Thyroid gland (tissue), 4 donors: ENCODE measurements around the gene CGRRF1.

Experiments used
- CTCF ChIP-seq, 6 experiments: fragments of 200-600 bp in 3 of 6; fragments of 450-650 bp in 3 of 6; sonication (generic) in 3 of 6; IDR thresholded peaks; one replicate each; pipeline ENCODE4 v1.5.1; 2016 to 2019; ENCODE audit warnings: antibody characterized with exemption in 6 of 6, mild to moderate bottlenecking in 2 of 6, inconsistent platforms in 1 of 6, moderate library complexity in 1 of 6
- POLR2A ChIP-seq, 2 donors: fragments of 450-650 bp; IDR thresholded peaks; one replicate each; pipeline ENCODE4 v1.6.1; 2017; ENCODE audit warnings: antibody characterized with exemption in 2 of 2, mild to moderate bottlenecking in 2 of 2, moderate library complexity in 1 of 2

DNA sequence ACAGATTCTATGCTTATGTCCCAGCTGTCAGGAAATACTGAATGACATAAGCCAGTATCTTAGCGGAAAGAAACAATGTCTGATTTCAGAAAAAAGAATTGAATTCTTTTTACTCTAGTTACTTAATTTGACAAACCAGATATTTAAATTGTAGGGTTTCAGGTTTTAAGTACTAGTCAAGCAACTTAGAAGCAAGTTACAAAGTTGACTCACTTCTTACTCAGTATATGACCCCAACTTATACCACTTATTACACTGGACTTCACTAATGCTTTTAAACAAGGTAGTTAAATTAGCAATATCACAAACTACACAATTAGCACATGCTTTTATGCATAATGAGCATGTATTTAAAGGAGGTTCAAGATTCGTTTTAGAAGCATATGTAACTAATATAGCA is 28.0 kb upstream of the CGRRF1 start:
- TF ChIP-seq CTCF (IDR thresholded peaks at IDR 0.05) (no peak), POLR2A (IDR thresholded peaks at IDR 0.05) (no peak)
